ENCODE data around the gene CFHR4. TPM values are rescaled to one million over a fixed set of nuclear protein-coding genes. Genes with fewer than 3 reads are reported as not detected.

CFHR4 gene
- total and polyA plus RNA-seq, 4 donors, result 30.3 to 124 (median 67.8) TPM

DNA sequence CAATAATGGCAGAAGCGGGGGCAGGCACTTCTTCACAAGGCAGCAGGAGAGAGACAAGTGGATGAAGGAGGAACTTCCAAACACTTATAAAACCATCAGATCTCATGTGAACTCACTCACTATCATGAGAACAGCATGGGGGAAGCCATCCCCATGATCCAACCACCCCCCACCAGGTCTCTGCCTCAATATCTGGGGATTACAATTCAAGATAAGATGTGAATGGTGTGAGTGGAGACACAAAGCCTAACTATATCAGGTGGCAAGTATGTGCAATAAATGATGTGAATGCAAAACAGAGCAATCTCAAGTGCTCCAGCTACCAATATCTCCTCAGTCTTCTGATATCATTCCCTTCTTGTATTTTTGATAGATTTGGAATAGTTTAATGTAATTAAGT lies 68.1 kb downstream of the CFHR4 start:
- DNase-seq (ENCODE audit: low spot score), result no peak
- peaks cover 5 to 42% (median 27%) of the 10 kb centered on the region in 4 donors for H3K36me3 ChIP-seq (ENCODE audit: control insufficient read depth in 4 of 4, insufficient read depth in 3 of 4, low read depth in 1 of 4, low read length in 3 of 4)
- H3K4me3 ChIP-seq (ENCODE audit: low read depth in 1 of 3, low read length in 3 of 3), result no peak overlapping the region
- H3K9ac ChIP-seq (ENCODE audit: low read depth in 1 of 2, low read length in 2 of 2), result no peak overlapping the region
- 93% methylated on average over 1 of the region's 1 CpG for WGBS
- TF ChIP-seq FOXA1 (IDR thresholded peaks at IDR 0.05) (no peak), EGR1 (IDR thresholded peaks at IDR 0.05; ENCODE audit: low read depth in 2 of 2) (no peak), SP1 (IDR thresholded peaks at IDR 0.05) (no peak), HNF4G (IDR thresholded peaks at IDR 0.05) (no peak), YY1 (IDR thresholded peaks at IDR 0.05) (no peak), GABPA (IDR thresholded peaks at IDR 0.05 in 1 of 2, conservative IDR thresholded peaks at IDR 0.05 in 1 of 2) (no peak), HNF4A (conservative IDR thresholded peaks at IDR 0.05) (no peak), RXRA (IDR thresholded peaks at IDR 0.05) (no peak), RAD21 (IDR thresholded peaks at IDR 0.05) (no peak)
- TF ChIP-seq, protein P1, sequence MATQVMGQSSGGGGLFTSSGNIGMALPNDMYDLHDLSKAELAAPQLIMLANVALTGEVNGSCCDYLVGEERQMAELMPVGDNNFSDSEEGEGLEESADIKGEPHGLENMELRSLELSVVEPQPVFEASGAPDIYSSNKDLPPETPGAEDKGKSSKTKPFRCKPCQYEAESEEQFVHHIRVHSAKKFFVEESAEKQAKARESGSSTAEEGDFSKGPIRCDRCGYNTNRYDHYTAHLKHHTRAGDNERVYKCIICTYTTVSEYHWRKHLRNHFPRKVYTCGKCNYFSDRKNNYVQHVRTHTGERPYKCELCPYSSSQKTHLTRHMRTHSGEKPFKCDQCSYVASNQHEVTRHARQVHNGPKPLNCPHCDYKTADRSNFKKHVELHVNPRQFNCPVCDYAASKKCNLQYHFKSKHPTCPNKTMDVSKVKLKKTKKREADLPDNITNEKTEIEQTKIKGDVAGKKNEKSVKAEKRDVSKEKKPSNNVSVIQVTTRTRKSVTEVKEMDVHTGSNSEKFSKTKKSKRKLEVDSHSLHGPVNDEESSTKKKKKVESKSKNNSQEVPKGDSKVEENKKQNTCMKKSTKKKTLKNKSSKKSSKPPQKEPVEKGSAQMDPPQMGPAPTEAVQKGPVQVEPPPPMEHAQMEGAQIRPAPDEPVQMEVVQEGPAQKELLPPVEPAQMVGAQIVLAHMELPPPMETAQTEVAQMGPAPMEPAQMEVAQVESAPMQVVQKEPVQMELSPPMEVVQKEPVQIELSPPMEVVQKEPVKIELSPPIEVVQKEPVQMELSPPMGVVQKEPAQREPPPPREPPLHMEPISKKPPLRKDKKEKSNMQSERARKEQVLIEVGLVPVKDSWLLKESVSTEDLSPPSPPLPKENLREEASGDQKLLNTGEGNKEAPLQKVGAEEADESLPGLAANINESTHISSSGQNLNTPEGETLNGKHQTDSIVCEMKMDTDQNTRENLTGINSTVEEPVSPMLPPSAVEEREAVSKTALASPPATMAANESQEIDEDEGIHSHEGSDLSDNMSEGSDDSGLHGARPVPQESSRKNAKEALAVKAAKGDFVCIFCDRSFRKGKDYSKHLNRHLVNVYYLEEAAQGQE (IDR thresholded peaks at IDR 0.05), result no peak
- TF ChIP-seq, protein P2, sequence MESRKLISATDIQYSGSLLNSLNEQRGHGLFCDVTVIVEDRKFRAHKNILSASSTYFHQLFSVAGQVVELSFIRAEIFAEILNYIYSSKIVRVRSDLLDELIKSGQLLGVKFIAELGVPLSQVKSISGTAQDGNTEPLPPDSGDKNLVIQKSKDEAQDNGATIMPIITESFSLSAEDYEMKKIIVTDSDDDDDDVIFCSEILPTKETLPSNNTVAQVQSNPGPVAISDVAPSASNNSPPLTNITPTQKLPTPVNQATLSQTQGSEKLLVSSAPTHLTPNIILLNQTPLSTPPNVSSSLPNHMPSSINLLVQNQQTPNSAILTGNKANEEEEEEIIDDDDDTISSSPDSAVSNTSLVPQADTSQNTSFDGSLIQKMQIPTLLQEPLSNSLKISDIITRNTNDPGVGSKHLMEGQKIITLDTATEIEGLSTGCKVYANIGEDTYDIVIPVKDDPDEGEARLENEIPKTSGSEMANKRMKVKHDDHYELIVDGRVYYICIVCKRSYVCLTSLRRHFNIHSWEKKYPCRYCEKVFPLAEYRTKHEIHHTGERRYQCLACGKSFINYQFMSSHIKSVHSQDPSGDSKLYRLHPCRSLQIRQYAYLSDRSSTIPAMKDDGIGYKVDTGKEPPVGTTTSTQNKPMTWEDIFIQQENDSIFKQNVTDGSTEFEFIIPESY (IDR thresholded peaks at IDR 0.05), result no peak
- TF ChIP-seq, protein P3, sequence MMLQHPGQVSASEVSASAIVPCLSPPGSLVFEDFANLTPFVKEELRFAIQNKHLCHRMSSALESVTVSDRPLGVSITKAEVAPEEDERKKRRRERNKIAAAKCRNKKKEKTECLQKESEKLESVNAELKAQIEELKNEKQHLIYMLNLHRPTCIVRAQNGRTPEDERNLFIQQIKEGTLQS (IDR thresholded peaks at IDR 0.05), result no peak
- TF ChIP-seq, protein P4, sequence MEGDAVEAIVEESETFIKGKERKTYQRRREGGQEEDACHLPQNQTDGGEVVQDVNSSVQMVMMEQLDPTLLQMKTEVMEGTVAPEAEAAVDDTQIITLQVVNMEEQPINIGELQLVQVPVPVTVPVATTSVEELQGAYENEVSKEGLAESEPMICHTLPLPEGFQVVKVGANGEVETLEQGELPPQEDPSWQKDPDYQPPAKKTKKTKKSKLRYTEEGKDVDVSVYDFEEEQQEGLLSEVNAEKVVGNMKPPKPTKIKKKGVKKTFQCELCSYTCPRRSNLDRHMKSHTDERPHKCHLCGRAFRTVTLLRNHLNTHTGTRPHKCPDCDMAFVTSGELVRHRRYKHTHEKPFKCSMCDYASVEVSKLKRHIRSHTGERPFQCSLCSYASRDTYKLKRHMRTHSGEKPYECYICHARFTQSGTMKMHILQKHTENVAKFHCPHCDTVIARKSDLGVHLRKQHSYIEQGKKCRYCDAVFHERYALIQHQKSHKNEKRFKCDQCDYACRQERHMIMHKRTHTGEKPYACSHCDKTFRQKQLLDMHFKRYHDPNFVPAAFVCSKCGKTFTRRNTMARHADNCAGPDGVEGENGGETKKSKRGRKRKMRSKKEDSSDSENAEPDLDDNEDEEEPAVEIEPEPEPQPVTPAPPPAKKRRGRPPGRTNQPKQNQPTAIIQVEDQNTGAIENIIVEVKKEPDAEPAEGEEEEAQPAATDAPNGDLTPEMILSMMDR (IDR thresholded peaks at IDR 0.05; ENCODE audit: low read depth, low read length, missing input control), result no peak
- peaks cover 0 to 16% (median 3%) of the 10 kb centered on the region in 4 donors for H3K4me1 ChIP-seq (ENCODE audit: control insufficient read depth in 4 of 4, insufficient read depth in 4 of 4, low read length in 3 of 4)
- H3K27me3 ChIP-seq (ENCODE audit: control insufficient read depth in 4 of 4, insufficient read depth in 4 of 4, low read length in 3 of 4), result no peaks in the 10 kb centered on the region
- no peaks in the 10 kb centered on the region for H3K9me3 ChIP-seq (ENCODE audit: control insufficient read depth in 4 of 4, low read length in 3 of 4)
- no peak overlapping the region for H3K27ac ChIP-seq (ENCODE audit: low read depth in 1 of 2, low read length in 2 of 2)

DNA sequence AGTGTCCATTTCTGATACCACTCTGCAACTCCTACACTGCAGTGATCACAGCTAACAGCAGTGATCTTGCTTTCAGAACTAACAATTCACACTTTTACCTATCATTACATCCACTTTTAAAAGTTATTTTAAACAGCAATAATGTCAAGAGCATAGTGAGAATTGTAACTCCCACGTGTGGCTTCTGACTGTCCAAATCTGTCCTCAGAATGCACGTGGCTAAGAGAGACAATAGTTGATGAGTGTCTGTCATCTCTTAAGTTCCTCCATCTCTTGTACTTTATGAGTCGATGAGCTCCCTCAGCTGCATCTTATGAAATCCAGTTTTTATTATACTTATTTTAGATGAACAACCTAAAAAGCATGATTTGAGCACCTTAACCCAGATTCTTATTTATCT lies 73.0 kb downstream of the CFHR4 start:
- Histone ChIP-seq H3K4me3 (ENCODE audit: low read depth in 1 of 3, low read length in 3 of 3) (no peak overlapping the region), H3K27me3 (ENCODE audit: control insufficient read depth in 4 of 4, insufficient read depth in 4 of 4, low read length in 3 of 4) (no peaks in the 10 kb centered on the region), H3K4me1 (ENCODE audit: control insufficient read depth in 4 of 4, insufficient read depth in 4 of 4, low read length in 3 of 4) (peaks cover 0 to 3% (median under 1%) of the 10 kb centered on the region in 4 donors), H3K27ac (ENCODE audit: low read depth in 1 of 2, low read length in 2 of 2) (no peak overlapping the region), H3K36me3 (ENCODE audit: control insufficient read depth in 4 of 4, insufficient read depth in 3 of 4, low read depth in 1 of 4, low read length in 3 of 4) (peaks cover 2 to 10% (median 6%) of the 10 kb centered on the region in 4 donors), H3K9ac (ENCODE audit: low read depth in 1 of 2, low read length in 2 of 2) (no peak overlapping the region), H3K9me3 (ENCODE audit: control insufficient read depth in 4 of 4, low read length in 3 of 4) (no peaks in the 10 kb centered on the region)
- no peak for DNase-seq (ENCODE audit: low spot score)
- 82% methylated on average over 3 of the region's 3 CpGs for WGBS
- no peak for TF ChIP-seq JUND (IDR thresholded peaks at IDR 0.05)
- no peak for TF ChIP-seq RAD21 (IDR thresholded peaks at IDR 0.05)
- TF ChIP-seq RXRA (IDR thresholded peaks at IDR 0.05), result no peak
- TF ChIP-seq TAF1 (conservative IDR thresholded peaks at IDR 0.05), result no peak
- TF ChIP-seq GABPA (IDR thresholded peaks at IDR 0.05 in 1 of 2, conservative IDR thresholded peaks at IDR 0.05 in 1 of 2), result no peak
- no peak for TF ChIP-seq NR2F2 (IDR thresholded peaks at IDR 0.05)
- TF ChIP-seq YY1 (IDR thresholded peaks at IDR 0.05), result no peak
- TF ChIP-seq FOXA2 (IDR thresholded peaks at IDR 0.05), result no peak
- TF ChIP-seq, protein P1 (IDR thresholded peaks at IDR 0.05), result no peak
- TF ChIP-seq, protein P5, sequence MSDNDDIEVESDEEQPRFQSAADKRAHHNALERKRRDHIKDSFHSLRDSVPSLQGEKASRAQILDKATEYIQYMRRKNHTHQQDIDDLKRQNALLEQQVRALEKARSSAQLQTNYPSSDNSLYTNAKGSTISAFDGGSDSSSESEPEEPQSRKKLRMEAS (IDR thresholded peaks at IDR 0.05), result no peak
- TF ChIP-seq HNF4A (conservative IDR thresholded peaks at IDR 0.05), result no peak
- TF ChIP-seq, protein P2 (IDR thresholded peaks at IDR 0.05), result no peak
- no peak for TF ChIP-seq HNF4G (IDR thresholded peaks at IDR 0.05)
- no peak for TF ChIP-seq FOXA1 (IDR thresholded peaks at IDR 0.05)
- TF ChIP-seq EGR1 (IDR thresholded peaks at IDR 0.05; ENCODE audit: low read depth in 2 of 2), result no peak

All from liver (tissue), 9 donors.